ENCODE measurements around the gene LRRC7.

The LRRC7 gene

DNA sequence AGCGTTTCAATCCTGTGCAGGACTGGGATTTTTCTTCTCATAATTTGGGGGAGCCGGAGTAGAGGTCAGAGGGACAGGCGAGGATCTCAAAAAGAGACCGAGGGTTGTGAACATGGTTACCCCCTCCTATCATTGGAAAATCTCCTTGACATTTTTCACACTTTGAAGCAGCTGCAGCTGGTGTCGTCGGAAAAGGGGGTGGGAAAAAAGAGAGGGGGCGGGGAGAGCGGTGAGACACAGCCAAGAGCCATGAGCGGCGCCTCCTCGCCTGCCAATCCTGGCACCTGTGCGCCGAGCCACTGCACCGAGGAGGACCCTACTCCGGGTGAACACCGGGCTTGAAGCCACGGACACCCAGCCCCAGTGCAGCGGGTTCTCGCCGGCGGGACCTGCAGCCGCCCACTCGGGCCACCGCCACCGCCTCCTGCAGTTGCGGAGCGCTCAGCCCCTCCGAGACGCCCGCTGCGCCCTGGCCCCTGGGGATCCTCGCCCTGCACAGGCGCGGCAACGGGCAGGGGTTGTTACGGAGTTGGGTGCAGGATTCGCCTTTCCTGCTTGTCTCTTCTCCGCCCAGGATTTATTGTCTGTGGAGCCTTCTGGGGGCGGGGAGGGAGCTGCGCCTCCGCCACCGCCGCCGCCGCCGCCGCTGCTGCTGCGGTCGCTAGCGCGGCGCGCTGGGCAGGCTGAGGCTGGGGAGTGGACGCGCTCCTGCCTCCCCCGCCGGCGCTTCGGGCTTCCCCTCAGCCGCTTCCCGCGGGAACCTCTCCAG is at the start of gene LRRC7:
Gene LRRC7 (plus strand): TSS at position 271 of the 769 bp plus-strand sequence. CDS start 718 bp downstream, outside the sequence.
- TF ChIP-seq POLR2A (IDR thresholded peaks at IDR 0.05; ENCODE audit: low read length) (no peak), GATA1 (IDR thresholded peaks at IDR 0.05; ENCODE audit: low read depth, low read length) (no peak)
- peak; percentile 58 to 65 for DNase-seq

DNA sequence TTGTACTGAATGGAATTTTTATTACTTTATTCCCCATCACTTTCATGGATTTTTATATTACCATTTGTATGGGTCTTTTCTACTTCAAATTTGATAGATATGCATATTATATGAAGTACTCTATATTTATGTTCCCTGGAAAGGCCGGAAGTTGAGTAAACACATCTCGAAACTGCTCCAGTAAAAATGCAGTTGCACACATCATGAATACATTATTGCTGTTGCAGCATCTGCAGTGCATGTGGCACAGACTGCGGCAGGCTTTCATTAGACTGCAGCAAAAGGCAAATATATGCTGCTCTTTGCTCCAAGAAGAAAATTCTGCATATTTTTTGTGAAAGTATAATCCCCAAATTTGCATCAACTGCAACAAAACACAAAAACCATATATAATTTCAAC is 48.7 kb upstream of the LRRC7 start:
- TF ChIP-seq GATA1 (IDR thresholded peaks at IDR 0.05; ENCODE audit: low read depth, low read length) (no peak), POLR2A (IDR thresholded peaks at IDR 0.05; ENCODE audit: low read length) (no peak)
- no peak for DNase-seq

GRCh38 chr1:69520326-69520725 is 47.4 kb upstream of the LRRC7 start:
- no peak for TF ChIP-seq POLR2A (IDR thresholded peaks at IDR 0.05; ENCODE audit: low read length)
- TF ChIP-seq GATA1 (IDR thresholded peaks at IDR 0.05; ENCODE audit: low read depth, low read length), result no peak
- DNase-seq, result no peak

GRCh38 chr1:69523032-69523431 is 44.7 kb upstream of the LRRC7 start:
- no peak for DNase-seq
- no peak for TF ChIP-seq GATA1 (IDR thresholded peaks at IDR 0.05; ENCODE audit: low read depth, low read length)
- no peak for TF ChIP-seq POLR2A (IDR thresholded peaks at IDR 0.05; ENCODE audit: low read length)

DNA sequence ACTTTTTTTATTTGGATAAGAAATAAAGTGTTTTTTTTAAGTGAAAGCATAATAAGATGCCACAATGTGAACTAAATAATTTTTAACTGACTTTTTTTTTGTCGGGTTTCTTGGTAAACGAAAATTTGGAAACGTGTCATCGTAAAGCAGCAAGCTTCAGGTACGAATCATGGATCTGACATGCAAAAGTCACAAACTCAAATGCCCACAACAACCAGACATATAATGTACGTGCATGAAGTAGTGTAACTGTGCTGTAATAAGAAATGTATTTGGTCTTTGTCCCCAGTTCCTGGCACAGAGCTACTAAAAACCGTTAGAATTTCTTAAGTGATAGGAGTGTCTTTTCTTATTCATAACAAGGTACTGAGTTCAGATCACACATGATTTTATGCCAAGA is 44.3 kb upstream of the LRRC7 start:
- TF ChIP-seq POLR2A (IDR thresholded peaks at IDR 0.05; ENCODE audit: low read length) (no peak), GATA1 (IDR thresholded peaks at IDR 0.05; ENCODE audit: low read depth, low read length) (no peak)
- no peak for DNase-seq

- TF ChIP-seq GATA1 (IDR thresholded peaks at IDR 0.05; ENCODE audit: low read depth, low read length) (no peak), POLR2A (IDR thresholded peaks at IDR 0.05; ENCODE audit: low read length) (no peak)
- no peak for DNase-seq
Observed at GRCh38 chr1:69524015-69524414, 43.7 kb upstream of the LRRC7 start.

- TF ChIP-seq GATA1 (IDR thresholded peaks at IDR 0.05; ENCODE audit: low read depth, low read length) (no peak), POLR2A (IDR thresholded peaks at IDR 0.05; ENCODE audit: low read length) (no peak)
- DNase-seq, result no peak
Observed at GRCh38 chr1:69527273-69527672, 40.4 kb upstream of the LRRC7 start.

DNA sequence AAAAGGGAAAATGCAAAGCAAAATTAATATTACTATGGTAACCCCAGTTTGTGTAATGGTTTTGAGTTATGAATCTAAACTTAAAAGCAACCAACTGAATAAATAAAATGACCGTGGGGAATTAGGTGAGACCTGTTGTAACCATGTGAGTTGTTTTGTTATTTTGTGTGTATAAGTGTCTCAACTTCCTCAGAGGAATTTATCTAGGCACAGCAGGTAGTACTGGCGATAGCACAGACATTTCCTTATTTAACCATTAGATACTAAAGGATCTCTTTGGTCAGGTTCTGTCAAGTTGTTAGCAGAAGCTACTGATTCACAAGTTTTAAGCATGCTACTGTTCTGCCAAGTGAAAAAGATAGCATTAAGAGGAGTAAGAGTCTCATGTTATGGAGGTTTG is 39.3 kb upstream of the LRRC7 start:
- TF ChIP-seq POLR2A (IDR thresholded peaks at IDR 0.05; ENCODE audit: low read length), result no peak
- TF ChIP-seq GATA1 (IDR thresholded peaks at IDR 0.05; ENCODE audit: low read depth, low read length), result no peak

DNA sequence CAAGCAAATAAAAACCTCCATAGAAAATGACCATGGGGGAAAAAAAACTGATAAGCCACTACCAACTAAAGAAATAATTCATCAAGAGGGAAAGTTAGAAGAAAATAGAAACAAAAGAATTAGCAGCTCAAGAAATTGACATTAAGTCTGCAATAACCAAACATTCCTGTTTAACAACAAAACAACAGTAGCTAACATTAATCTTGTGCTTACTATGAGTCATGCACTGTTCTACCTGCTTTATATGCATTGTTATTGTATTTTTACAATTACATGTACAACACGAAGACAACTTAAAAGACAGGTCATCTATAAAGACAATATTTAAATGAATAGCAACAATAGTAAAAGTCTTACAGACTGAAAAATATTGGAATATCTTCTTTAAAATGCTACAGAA is 34.4 kb upstream of the LRRC7 start:
- DNase-seq, result no peak
- TF ChIP-seq POLR2A (IDR thresholded peaks at IDR 0.05; ENCODE audit: low read length) (no peak), GATA1 (IDR thresholded peaks at IDR 0.05; ENCODE audit: low read depth, low read length) (no peak)

More for the DNA sequence above, 39.3 kb upstream of the LRRC7 start:
- peak in 1 of 2 experiments; percentile 7 for DNase-seq

GRCh38 chr1:69534829-69535228 is 32.9 kb upstream of the LRRC7 start:
- DNase-seq, result no peak
- no peak for TF ChIP-seq GATA1 (IDR thresholded peaks at IDR 0.05; ENCODE audit: low read depth, low read length)
- no peak for TF ChIP-seq POLR2A (IDR thresholded peaks at IDR 0.05; ENCODE audit: low read length)

- TF ChIP-seq POLR2A (IDR thresholded peaks at IDR 0.05; ENCODE audit: low read length) (no peak), GATA1 (IDR thresholded peaks at IDR 0.05; ENCODE audit: low read depth, low read length) (no peak)
- no peak for DNase-seq
Observed at GRCh38 chr1:69535490-69535889, 32.2 kb upstream of the LRRC7 start.

GRCh38 chr1:69540052-69540451 is 27.7 kb upstream of the LRRC7 start:
- peak; percentile 88 to 99 for DNase-seq
- TF ChIP-seq POLR2A (IDR thresholded peaks at IDR 0.05; ENCODE audit: low read length) (peak; percentile 33), GATA1 (IDR thresholded peaks at IDR 0.05; ENCODE audit: low read depth, low read length) (peak; percentile 73)

DNA sequence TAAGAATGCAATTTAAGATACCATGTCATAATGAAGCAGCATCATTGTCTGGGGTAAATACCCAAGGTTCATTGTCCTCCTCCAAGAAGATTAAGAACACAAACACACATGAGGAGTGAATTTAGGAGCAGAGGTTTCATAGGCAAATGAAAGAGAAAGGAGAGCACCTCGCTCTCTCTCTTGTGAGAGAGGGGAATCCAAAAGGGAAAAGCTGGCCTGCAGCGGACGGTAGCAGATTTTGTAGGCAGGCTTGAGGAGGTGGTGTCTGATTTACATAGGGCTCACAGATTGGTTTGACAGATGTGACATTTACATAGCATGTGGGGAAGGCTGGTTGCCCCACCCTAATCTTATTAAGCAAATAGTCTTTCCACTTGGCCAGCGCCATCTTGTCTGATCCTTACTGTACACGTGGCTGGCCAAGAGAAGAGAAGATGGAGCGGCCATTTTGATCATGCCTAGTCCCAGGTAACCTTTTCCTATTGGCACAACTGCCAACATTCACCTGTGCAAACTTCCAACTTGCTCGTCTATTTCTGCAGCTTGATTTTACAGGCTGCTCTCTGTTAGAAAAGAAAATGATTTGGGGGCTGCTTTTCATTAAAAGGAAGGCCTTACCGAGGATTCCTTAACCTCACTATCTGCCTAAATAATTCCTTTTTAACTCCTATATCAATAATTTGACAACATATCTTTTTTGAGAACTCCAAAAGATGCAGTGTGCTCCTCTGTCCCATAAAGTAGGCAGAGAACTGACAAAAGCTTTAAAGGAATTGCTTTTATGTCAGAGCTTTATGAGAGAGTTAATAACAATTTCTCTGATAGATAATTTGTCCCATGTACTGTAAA is 16.0 kb upstream of the LRRC7 start:
- DNase-seq, result no peak
- no peak for TF ChIP-seq POLR2A (IDR thresholded peaks at IDR 0.05; ENCODE audit: low read length)
- TF ChIP-seq GATA1 (IDR thresholded peaks at IDR 0.05; ENCODE audit: low read depth, low read length), result no peak

- TF ChIP-seq GATA1 (IDR thresholded peaks at IDR 0.05; ENCODE audit: low read depth, low read length), result no peak
- no peak for TF ChIP-seq POLR2A (IDR thresholded peaks at IDR 0.05; ENCODE audit: low read length)
- DNase-seq, result no peak
Observed at GRCh38 chr1:69553726-69554125, 14.0 kb upstream of the LRRC7 start.

Measured in erythroblast (primary cell).